Stimulated activated CD8-positive, alpha-beta memory T cell treated with anti-CD3 and anti-CD28 coated beads, Interleukin-7, amount 100 ng/mL, for 4 hours (primary cell): ENCODE results near the gene SEC14L3.

Experiments
- DNase-seq, 2 donors: peaks; one replicate each; pipeline ENCODE4 v3.0.0-alpha.2; 2020; ENCODE audit warnings: low read depth in 2 of 2

SEC14L3 gene

GRCh38 chr22:30444632-30445437 is 27.0 kb downstream of the SEC14L3 start:
- no peak for DNase-seq

GRCh38 chr22:30441088-30441487 is 30.7 kb downstream of the SEC14L3 start:
- no peak for DNase-seq

GRCh38 chr22:30439836-30440235 is 32.0 kb downstream of the SEC14L3 start:
- no peak for DNase-seq

- DNase-seq, result no peak
These were observed 32.6 kb downstream of the SEC14L3 start for GRCh38 chr22:30439226-30439625.

GRCh38 chr22:30438559-30438958 is 33.3 kb downstream of the SEC14L3 start:
- DNase-seq, result no peak

- DNase-seq, result no peak
These were observed 35.6 kb downstream of the SEC14L3 start for GRCh38 chr22:30436196-30436595.

- DNase-seq, result peak; percentile 73 to 75
These were observed 36.1 kb downstream of the SEC14L3 start for GRCh38 chr22:30435674-30436126.

GRCh38 chr22:30434843-30435242 is 37.0 kb downstream of the SEC14L3 start:
- DNase-seq, result no peak

GRCh38 chr22:30433773-30434172 is 38.0 kb downstream of the SEC14L3 start:
- no peak for DNase-seq

- no peak for DNase-seq
These were observed 38.6 kb downstream of the SEC14L3 start for GRCh38 chr22:30433227-30433626.

GRCh38 chr22:30432520-30432919 is 39.3 kb downstream of the SEC14L3 start:
- DNase-seq, result no peak

- no peak for DNase-seq
These were observed 39.7 kb downstream of the SEC14L3 start for GRCh38 chr22:30432096-30432495.

- DNase-seq, result no peak
These were observed 40.9 kb downstream of the SEC14L3 start for GRCh38 chr22:30430933-30431332.

GRCh38 chr22:30429887-30430286 is 41.9 kb downstream of the SEC14L3 start:
- no peak for DNase-seq

GRCh38 chr22:30427871-30428270 is 43.9 kb downstream of the SEC14L3 start:
- no peak for DNase-seq

GRCh38 chr22:30426388-30427353 is 45.1 kb downstream of the SEC14L3 start:
- DNase-seq, result peak; percentile 77 to 80

- peak; percentile 31 to 45 for DNase-seq
These were observed 46.0 kb downstream of the SEC14L3 start, which contains the start of gene MTFP1 for GRCh38 chr22:30425616-30426387. Gene MTFP1 (plus strand): TSS chr22:30425768. CDS start chr22:30425880, 112 bp downstream.

- DNase-seq, result no peak
These were observed 46.5 kb downstream of the SEC14L3 start for GRCh38 chr22:30425327-30425615.

- DNase-seq, result no peak
These were observed 47.1 kb downstream of the SEC14L3 start for GRCh38 chr22:30424534-30425326.

- peak; percentile 97 for DNase-seq
These were observed 47.8 kb downstream of the SEC14L3 start for GRCh38 chr22:30423959-30424533.
